Fibroblast of skin of scalp (primary cell): ENCODE measurements around the gene GABRG2. TPM values are rescaled to one million over a fixed set of nuclear protein-coding genes. Genes with fewer than 3 reads are reported as not detected.
"Not testable (repeated sequence)": the region's sequence is repeated elsewhere in the genome, so short reads cannot be mapped to it uniquely, and the experiment has no call there.

ENCODE experiments used
- DNase-seq: peaks from one replicate; pipeline ENCODE4 v3.0.0-alpha.2; 2013
- polyA plus RNA-seq, 2 experiments: library from polyadenylated mRNA; unstranded; fragments of 120-200 nt; gene quantifications; one replicate each; pipeline ENCODE4 v1.2.1, GENCODE V29; 2013; ENCODE audit not compliant: insufficient read length in 2 of 2

GABRG2 gene
- polyA plus RNA-seq (2013, experiment 1 of 2; ENCODE audit: insufficient read length), result 0.06 TPM
- polyA plus RNA-seq (2013, experiment 2 of 2; ENCODE audit: insufficient read length), result 0.11 TPM

GRCh38 chr5:162067655-162068411 lies at the start of gene GABRG2:
Gene GABRG2, plus strand, starts transcription at chr5:162067773. Its CDS starts 227 bp downstream, at chr5:162068000.
- DNase-seq, result no peak

DNA sequence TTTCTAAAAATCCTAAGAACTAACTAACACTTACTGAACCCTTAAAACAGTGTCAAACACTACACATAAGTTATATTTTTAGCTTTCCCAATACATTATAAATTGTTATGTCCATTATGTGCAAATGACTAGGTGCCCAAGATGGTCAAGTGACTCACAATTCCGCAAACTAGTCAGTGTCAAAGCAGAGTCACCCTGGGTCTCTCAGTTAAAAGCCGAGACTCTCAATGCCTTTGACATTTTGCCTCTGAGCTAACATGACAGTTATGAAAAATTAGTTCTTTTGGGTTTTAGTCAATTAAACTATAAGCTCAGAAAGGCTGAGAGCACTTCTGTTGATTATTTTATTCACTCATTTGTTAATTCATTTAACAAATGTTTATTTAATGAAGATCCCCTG lies 42.3 kb upstream of the GABRG2 start:
- no peak for DNase-seq

- DNase-seq, result no peak
Observed at GRCh38 chr5:162026803-162027202, 40.8 kb upstream of the GABRG2 start.

GRCh38 chr5:162037431-162037830 lies 30.1 kb upstream of the GABRG2 start:
- DNase-seq, result no peak

DNA sequence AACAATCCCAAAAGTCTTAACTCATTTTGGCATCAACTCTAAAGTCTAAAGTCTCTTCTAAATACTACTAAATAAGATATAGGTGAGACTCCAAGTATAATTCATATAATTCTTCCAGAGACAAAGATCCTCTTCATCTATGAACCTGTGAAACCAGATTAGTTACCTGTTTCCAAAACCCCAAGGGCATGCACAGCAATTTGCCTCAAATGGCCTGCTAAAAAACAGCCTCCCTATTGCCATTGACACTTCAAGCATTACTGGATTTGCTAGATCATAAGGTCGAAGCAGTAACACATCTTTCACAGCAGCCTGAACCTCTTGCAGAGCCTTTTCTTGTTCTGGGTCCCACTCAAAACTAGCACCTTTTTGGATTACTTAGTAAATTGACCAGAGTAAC lies 20.3 kb upstream of the GABRG2 start:
- DNase-seq, result no peak

- DNase-seq, result no peak
Observed at GRCh38 chr5:162052676-162053075, 14.9 kb upstream of the GABRG2 start.

DNA sequence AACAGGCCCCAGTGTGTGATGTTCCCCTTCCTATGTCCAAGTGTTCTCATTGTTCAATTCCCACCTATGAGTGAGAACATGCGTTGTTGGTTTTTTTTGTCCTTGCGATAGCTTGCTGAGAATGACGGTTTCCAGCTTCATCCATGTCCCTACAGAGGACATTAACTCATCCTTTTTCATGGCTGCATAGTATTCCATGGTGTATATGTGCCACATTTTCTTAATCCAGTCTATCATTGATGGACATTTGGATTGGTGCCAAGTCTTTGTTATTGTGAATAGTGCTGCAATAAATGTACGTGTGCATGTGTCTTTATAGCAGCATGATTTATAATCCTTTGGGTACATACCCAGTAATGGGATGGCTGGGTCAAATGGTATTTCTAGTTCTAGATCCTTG lies 12.5 kb upstream of the GABRG2 start:
- DNase-seq, result not testable (repeated sequence)

GRCh38 chr5:162067162-162067561 lies 411 bp upstream of the GABRG2 start:
- no peak for DNase-seq

DNA sequence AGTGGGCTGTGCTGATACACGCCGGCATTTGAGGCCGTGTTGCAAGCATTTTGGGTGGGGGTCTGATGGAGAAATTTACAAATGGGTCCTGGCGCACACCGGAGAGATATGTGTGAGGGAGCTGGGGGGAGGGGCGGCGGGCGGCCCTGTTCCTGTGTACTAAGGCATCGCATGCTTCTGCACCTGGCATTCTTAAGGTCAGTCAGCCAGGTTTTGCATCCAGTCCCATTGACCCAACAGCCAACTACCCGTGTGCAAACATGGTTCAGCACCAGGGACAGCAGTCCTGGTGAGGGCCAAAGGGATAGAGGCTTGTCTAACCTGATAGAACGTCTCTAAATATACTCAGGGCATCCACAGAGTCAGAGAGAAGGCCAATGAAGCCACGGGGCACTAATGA lies 839 bp downstream of the GABRG2 start:
- peak; percentile 6 for DNase-seq

DNA sequence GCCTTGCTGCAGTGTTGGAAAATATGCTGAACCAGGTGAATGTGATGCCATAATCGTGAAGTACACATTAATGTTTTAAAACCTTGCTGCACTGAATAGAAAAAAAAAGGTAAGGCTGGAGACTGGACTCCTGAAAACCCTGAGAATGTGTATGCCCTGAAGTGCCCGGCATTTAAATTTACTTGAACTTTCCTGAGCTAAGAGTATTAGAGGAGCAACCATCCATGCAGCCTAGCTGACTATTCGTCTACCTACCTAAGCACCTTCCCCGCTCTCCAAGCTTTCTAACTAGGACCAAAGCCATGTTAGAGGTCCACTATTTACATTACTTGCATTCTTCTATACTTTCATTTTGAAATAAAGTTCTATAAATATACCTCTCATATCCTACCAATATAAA lies 1.4 kb downstream of the GABRG2 start:
- DNase-seq, result no peak

GRCh38 chr5:162078805-162079204 lies 11.2 kb downstream of the GABRG2 start:
- no peak for DNase-seq

DNA sequence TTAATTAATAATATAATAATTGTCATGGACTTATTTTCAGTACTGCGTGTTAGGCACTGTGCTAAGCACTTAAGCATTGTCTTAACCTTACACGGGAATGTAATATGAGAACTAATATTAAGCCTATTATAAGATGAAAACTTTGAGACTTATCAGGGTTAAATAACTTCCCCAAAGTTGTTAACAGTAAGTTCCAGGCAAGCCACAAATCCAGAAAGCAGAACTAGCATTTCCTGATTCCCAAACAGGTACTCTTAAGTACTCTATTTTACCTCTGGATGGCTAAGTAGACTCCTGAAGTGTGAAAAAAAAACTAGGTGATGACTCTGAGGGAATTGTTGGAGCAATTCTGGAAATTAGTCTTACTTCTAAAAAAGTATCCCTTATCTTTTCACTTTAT lies 23.8 kb downstream of the GABRG2 start:
- DNase-seq, result no peak

GRCh38 chr5:162096448-162096847 lies 28.9 kb downstream of the GABRG2 start:
- DNase-seq, result no peak

DNA sequence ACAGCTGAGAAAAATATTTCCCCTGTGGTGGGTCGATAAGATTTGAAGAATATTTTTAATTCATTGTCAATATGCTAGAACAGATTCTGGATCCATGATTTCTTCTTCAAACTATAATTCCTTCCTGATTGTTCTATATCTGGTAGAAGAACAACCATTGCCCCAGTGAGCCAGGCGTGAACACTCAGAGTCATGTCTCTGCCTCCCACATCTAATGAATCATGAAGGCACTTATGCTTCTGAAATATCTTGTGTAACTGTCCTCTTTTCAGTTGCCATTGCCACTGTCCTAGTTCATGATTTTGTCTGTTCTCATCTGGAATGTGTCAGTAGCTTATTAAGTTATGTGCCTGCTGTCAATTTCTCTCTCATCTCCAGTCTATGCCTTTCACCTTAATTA lies 40.0 kb downstream of the GABRG2 start:
- DNase-seq, result no peak

DNA sequence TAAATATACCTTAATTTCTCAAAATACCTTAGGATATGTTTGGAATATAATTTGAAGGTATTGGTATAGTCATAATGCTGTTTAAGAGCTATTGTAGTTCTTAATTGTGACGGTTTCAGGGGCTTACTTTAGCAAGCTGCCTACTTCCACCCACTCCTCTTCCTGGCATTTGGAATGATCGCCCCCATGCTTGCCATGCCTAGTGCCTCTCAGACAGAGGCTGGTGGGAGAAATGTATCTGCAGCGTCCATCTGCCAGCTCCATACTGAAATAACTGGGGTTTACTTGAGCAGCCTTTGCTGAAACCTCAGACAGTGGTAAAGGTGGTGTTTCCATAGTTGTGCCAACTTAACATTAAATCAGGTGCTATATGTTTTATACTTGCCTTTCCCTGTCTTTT lies 52.2 kb downstream of the GABRG2 start:
- no peak for DNase-seq

DNA sequence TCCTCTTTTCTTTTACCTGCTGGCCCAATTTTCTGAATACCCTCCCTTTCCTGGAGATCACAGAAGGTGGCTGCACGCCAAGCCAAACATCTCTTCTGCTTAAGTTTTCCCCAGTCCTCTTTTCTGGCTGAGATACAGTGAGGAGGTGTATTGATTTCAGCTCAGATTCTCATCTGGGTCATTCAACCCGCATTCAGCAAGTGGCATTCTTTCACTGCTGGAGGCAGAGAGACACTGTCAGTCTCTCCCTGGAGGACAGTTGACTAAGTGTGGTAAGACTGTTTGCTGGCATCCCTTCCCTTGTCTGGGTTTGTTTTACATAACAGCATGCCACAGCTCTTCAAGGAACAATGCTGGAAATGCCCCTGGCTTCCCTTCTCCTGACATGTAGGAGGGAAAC lies 60.5 kb downstream of the GABRG2 start:
- no peak for DNase-seq

- no peak for DNase-seq
Observed at GRCh38 chr5:162132348-162132747, 64.8 kb downstream of the GABRG2 start.

DNA sequence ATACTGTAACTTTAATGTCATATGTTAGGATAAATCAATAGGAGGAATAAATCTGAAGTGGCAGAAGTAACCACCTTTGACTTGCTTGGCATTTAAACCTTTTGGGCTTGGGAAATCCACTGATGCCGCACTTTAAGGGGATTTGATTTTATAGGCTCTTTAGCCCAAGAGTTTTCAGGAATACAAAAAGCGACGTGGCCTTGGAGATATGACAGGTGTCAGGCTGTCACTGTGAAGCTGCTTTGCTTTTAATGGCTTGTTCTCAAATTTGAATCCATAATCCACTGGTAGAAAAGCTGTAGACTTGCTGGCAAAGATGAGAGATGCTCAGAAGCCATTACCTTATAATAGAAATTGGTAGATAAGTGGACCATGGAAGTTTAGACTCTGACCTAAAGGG lies 71.6 kb downstream of the GABRG2 start:
- no peak for DNase-seq

DNA sequence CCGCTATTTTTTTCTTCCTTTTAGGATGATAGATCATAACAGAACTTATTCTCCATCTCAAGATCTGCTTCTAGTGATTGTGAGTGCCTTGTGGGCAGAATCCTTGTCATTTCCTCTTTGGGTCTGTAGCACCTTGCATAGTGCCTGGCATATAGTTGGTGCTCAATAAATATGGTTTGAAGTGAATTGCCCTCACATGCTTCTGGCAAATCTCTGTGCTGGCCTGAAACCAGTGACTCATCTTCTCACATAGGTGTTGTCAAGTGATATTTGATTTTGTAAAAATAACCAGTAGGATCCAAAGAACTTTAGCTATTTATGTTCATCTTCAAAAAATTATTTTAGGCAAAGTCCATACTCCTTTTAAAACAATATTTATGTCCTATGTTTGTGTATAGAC lies 86.7 kb downstream of the GABRG2 start:
- no peak for DNase-seq

DNA sequence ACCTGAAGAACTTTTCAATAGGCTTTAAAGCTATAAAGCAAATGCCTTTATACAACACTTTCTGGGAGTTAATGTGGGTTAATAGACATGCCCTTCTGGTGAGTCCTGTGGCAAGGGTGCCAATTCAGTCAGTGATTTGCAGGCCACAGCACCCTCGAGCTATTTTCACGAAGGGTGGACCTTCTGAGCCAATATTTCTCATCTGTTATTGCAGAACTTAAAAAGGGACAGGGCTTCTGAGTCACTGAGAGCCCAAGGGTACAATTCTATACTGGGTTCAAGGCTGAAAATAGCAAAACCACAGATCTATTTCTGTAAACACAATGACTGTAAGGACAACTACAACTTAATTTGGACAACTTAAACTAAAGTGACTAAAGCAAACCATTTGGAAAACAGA lies 92.8 kb downstream of the GABRG2 start:
- DNase-seq, result no peak

DNA sequence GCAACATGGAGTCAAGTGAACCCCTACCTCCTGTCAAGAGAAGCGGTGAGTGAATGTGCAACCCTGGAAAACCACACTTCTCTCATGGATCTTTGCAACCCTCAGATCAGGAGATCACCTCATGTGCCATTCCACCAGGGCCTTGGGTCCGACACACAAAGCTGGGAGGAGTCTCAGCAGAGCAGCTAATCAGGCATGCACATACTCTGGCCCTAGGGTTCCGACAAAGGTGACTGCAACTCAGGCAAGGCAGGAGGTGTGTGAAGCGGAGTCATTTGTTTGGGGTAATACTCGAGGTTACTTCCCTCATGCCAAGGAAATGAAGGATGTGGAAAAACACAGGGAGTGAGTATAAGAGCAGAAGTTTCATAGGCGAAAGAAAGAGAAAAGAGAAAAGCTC lies 96.1 kb downstream of the GABRG2 start:
- DNase-seq, result no peak

GRCh38 chr5:162174358-162174974 lies 106.9 kb downstream of the GABRG2 start:
- DNase-seq, result no peak

- DNase-seq, result no peak
Observed at GRCh38 chr5:162187371-162187770, 119.8 kb downstream of the GABRG2 start.

GRCh38 chr5:162189719-162190118 lies 122.1 kb downstream of the GABRG2 start:
- DNase-seq, result no peak
